PC-9 (cell line): Measurements from ENCODE around the gene MMP2. TPM values are rescaled to one million over a fixed set of nuclear protein-coding genes. Genes with fewer than 3 reads are reported as not detected.

Experiments
- BruUV-seq: library from RNA; stranded (reverse); fragments of 400-500 nt; replicated peaks from 2 replicates; lab custom pipeline; 2021; lab: Mats Ljungman, UMichigan
- CTCF ChIA-PET: fragments of 300-600 bp; sonication (Branson Sonifier 250); formaldehyde crosslinking; loops from one replicate; lab custom pipeline; 2022; ENCODE audit warnings: antibody characterized with exemption; lab: Charles Lee
- POLR2A ChIA-PET: fragments of 300-600 bp; sonication (Branson Sonifier 250); formaldehyde crosslinking; loops from one replicate; lab custom pipeline; 2022; ENCODE audit warnings: antibody characterized with exemption; ENCODE audit not compliant: unreplicated experiment; lab: Charles Lee
- DNase-seq, 2 experiments: peaks; one replicate each; pipeline versions ENCODE4 v3.0.0 to v3.0.0-alpha.2; 2015 to 2022; ENCODE audit warnings: mixed read lengths in 1 of 2
- H2AFZ ChIP-seq: fragments of 200-600 bp; sonication (generic); 2 replicates; pipeline ENCODE4 v1.8.1; 2017; ENCODE audit warnings: antibody characterized with exemption
- H3F3A ChIP-seq: fragments of 200-600 bp; sonication (generic); 2 replicates; pipeline ENCODE4 v1.8.1; 2017; ENCODE audit warnings: antibody characterized with exemption, mild to moderate bottlenecking, low read depth; ENCODE audit not compliant: insufficient read depth
- H3K27ac ChIP-seq: fragments of 200-600 bp; sonication (generic); 2 replicates; pipeline ENCODE4 v1.6.1; 2016; ENCODE audit warnings: mixed run types
- H3K27me3 ChIP-seq: fragments of 200-600 bp; sonication (generic); 2 replicates; pipeline ENCODE4 v1.6.1; 2016; ENCODE audit warnings: low read depth, mixed run types; ENCODE audit not compliant: insufficient read depth
- H3K36me3 ChIP-seq: fragments of 200-600 bp; sonication (generic); 2 replicates; pipeline ENCODE4 v1.6.1; 2016; ENCODE audit warnings: low read depth, mixed run types
- H3K4me1 ChIP-seq: fragments of 200-600 bp; sonication (generic); replicated peaks from 2 replicates; pipeline ENCODE4 v1.6.1; 2016; ENCODE audit warnings: mixed run types; ENCODE audit not compliant: insufficient read depth
- H3K4me2 ChIP-seq: fragments of 200-600 bp; sonication (generic); 2 replicates; pipeline ENCODE4 v1.6.1; 2017; ENCODE audit warnings: mixed run types
- H3K4me3 ChIP-seq: fragments of 200-600 bp; sonication (generic); 2 replicates; pipeline ENCODE4 v1.6.1; 2016; ENCODE audit warnings: mixed run types
- H3K79me2 ChIP-seq: fragments of 200-600 bp; sonication (generic); 2 replicates; pipeline ENCODE4 v1.6.1; 2017; ENCODE audit warnings: low read depth, mixed run types
- H3K9me2 ChIP-seq: fragments of 200-600 bp; sonication (generic); 2 replicates; pipeline ENCODE4 v1.8.1; 2017; ENCODE audit warnings: mild to moderate bottlenecking; ENCODE audit not compliant: insufficient read depth
- H3K9me3 ChIP-seq: fragments of 200-600 bp; sonication (generic); 2 replicates; pipeline ENCODE4 v1.8.1; 2016; ENCODE audit warnings: low read depth; ENCODE audit not compliant: insufficient read depth
- H4K20me1 ChIP-seq: fragments of 200-600 bp; sonication (generic); 2 replicates; pipeline ENCODE4 v1.8.1; 2017; ENCODE audit not compliant: insufficient read depth
- CTCF ChIP-seq: fragments of 200-600 bp; sonication (generic); conservative IDR thresholded peaks from 2 replicates; pipeline ENCODE4 v1.6.1; 2017; ENCODE audit warnings: mixed run types, antibody characterized with exemption, mild to moderate bottlenecking, moderate library complexity
- EZH2 ChIP-seq: fragments of 200-600 bp; sonication (generic); IDR thresholded peaks from 2 replicates; pipeline ENCODE4 v1.8.0; 2017; ENCODE audit warnings: antibody characterized with exemption, low read depth
- intact Hi-C: fragments of 100-400 bp; cut with micrococcal nuclease; formaldehyde crosslinking; loops from one replicate; pipeline ENCODE4 v1.10.0; 2022; ENCODE audit not compliant: unreplicated experiment
- total RNA-seq: library from RNA; stranded (reverse); gene quantifications from 2 replicates; pipeline ENCODE4 v1.2.3, GENCODE V29; 2021

MMP2 gene
- total RNA-seq, 1 experiment from 2014 or later, result 0.50 TPM

GRCh38 chr16:55466209-55466608 lies 12.8 kb upstream of the MMP2 start:
- no peak overlapping the region for H2AFZ ChIP-seq
- no peak overlapping the region for H3K4me2 ChIP-seq
- H3K4me1 ChIP-seq, result peaks cover 21% of the 10 kb centered on the region
- DNase-seq, result no peak
- no peaks in the 10 kb centered on the region for H3K36me3 ChIP-seq
- no peaks in the 10 kb centered on the region for H3K9me3 ChIP-seq
- H3K79me2 ChIP-seq, result no peaks in the 10 kb centered on the region
- BruUV-seq, result no TSS peak
- H3K27ac ChIP-seq, result no peak overlapping the region
- TF ChIP-seq EZH2 (no peak), CTCF (no peak)
- peaks cover 21% of the 10 kb centered on the region for H3F3A ChIP-seq
- no peak overlapping the region for H3K4me3 ChIP-seq
- intact Hi-C loops, result no loop called here
- no peaks in the 10 kb centered on the region for H3K27me3 ChIP-seq
- no peaks in the 10 kb centered on the region for H4K20me1 ChIP-seq
- H3K9me2 ChIP-seq, result no peaks in the 10 kb centered on the region
- ChIA-PET POLR2A (no interaction called here), CTCF (no interaction called here)

GRCh38 chr16:55467898-55468297 lies 11.1 kb upstream of the MMP2 start:
- TF ChIP-seq EZH2 (no peak), CTCF (no peak)
- ChIA-PET CTCF (interaction anchor here (0.6 kb wide), 1 partner anchor 155 kb away, joined by 3 read pairs; no protein-coding TSS in a partner anchor), POLR2A (no interaction called here)
- H3K27ac ChIP-seq, result no peak overlapping the region
- H4K20me1 ChIP-seq, result no peaks in the 10 kb centered on the region
- H3K9me2 ChIP-seq, result no peaks in the 10 kb centered on the region
- H3K4me2 ChIP-seq, result no peak overlapping the region
- H3K27me3 ChIP-seq, result no peaks in the 10 kb centered on the region
- BruUV-seq, result no TSS peak
- H2AFZ ChIP-seq, result no peak overlapping the region
- H3K79me2 ChIP-seq, result no peaks in the 10 kb centered on the region
- H3K9me3 ChIP-seq, result no peaks in the 10 kb centered on the region
- H3K4me1 ChIP-seq, result peaks cover 36% of the 10 kb centered on the region
- H3K36me3 ChIP-seq, result no peaks in the 10 kb centered on the region
- no peak overlapping the region for H3K4me3 ChIP-seq
- H3F3A ChIP-seq, result peaks cover 36% of the 10 kb centered on the region
- no peak for DNase-seq
- intact Hi-C loops, result no loop called here

DNA sequence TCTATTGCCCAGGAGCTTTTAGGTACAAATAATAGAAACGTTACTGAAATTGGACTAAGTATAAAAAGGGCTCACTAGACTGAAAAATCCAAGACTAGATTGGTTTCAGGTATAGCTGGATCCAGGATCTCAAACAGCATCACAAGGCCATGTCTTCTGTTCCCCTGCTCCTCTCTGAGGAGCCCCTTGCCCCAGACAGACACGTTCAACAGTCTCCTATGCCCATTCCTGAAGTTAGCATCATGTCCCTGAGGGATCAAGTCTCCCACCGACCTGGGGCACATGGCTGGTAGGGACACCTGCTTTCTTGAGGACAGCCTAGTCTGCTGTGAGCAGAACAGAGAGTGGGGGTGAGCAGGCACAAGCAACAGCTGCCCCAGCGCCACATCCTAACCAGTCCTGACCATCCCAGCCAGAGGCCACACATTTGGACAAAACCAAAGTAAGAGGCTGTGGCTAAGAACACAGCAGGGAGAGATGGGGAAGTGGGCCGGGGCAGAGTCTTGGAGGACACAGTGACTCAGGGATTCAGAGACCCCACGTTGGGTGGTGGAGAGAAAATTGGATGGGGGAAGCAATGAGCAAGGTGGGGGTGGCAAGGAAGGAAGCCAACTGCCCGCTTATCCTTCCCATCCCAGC lies 10.5 kb upstream of the MMP2 start:
- ChIA-PET POLR2A (no interaction called here), CTCF (interaction anchor here (1.8 kb wide), 1 partner anchor 60 kb away, joined by 4 read pairs; no protein-coding TSS in a partner anchor)
- no peaks in the 10 kb centered on the region for H3K27me3 ChIP-seq

More for the DNA sequence above, 10.5 kb upstream of the MMP2 start:
- intact Hi-C loops, result no loop called here
- no peaks in the 10 kb centered on the region for H3K36me3 ChIP-seq
- peaks cover 40% of the 10 kb centered on the region for H3F3A ChIP-seq
- H4K20me1 ChIP-seq, result no peaks in the 10 kb centered on the region
- DNase-seq, result no peak
- no peaks in the 10 kb centered on the region for H3K9me2 ChIP-seq
- BruUV-seq, result no TSS peak
- TF ChIP-seq CTCF, result no peak
- H3K27ac ChIP-seq, result no peak overlapping the region
- H3K79me2 ChIP-seq, result no peaks in the 10 kb centered on the region
- H3K9me3 ChIP-seq, result no peaks in the 10 kb centered on the region
- no peak overlapping the region for H3K4me2 ChIP-seq
- no peak overlapping the region for H2AFZ ChIP-seq
- no peak overlapping the region for H3K4me3 ChIP-seq
- peaks cover 42% of the 10 kb centered on the region for H3K4me1 ChIP-seq
